Nephron (organoid): ENCODE results near the gene RDH12.

Experiments used
- H3K27ac Mint-ChIP-seq, 3 experiments: 2 replicates each; pipeline ENCODE4 v1.8.0; 2020; ENCODE audit warnings: mixed read lengths in 3 of 3, mild to moderate bottlenecking in 2 of 3, moderate library complexity in 1 of 3
- H3K27me3 Mint-ChIP-seq: 2 replicates; pipeline ENCODE4 v1.8.0; 2021; ENCODE audit warnings: low read depth, mild to moderate bottlenecking, moderate library complexity, mixed read lengths
- H3K36me3 Mint-ChIP-seq: 2 replicates; pipeline ENCODE4 v1.8.0; 2020; ENCODE audit warnings: low read depth, mixed read lengths
- H3K4me1 Mint-ChIP-seq: 2 replicates; pipeline ENCODE4 v1.8.0; 2020; ENCODE audit warnings: mixed read lengths
- H3K4me3 Mint-ChIP-seq, 3 experiments: 2 replicates each; pipeline ENCODE4 v1.8.0; 2020; ENCODE audit warnings: mild to moderate bottlenecking in 3 of 3, mixed read lengths in 3 of 3, moderate library complexity in 2 of 3
- H3K9me3 Mint-ChIP-seq: 2 replicates; pipeline ENCODE4 v1.8.0; 2020; ENCODE audit warnings: mixed read lengths
- TF ChIP-seq, protein P1 (sequence below), 3 experiments: fragments of 200-600 bp; sonication (generic); IDR thresholded peaks; one replicate each; pipeline ENCODE4 v1.5.0; 2021; ENCODE audit warnings: antibody characterized with exemption in 3 of 3; ENCODE audit not compliant: unreplicated experiment in 3 of 3

Gene RDH12

DNA sequence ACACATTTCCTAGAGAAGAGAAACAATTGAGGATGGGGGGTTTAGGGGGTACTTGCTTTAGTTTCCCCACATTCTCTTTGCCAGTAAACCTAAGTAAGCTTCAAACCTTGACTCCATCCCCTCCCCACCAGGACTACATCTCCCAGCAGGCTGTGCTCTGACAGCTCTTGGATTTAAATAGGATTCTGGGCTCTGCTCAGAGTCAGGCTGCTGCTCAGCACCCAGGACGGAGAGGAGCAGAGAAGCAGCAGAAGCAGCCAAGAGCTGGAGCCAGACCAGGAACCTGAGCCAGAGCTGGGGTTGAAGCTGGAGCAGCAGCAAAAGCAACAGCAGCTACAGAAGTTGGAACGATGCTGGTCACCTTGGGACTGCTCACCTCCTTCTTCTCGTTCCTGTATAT is 20.6 kb downstream of the RDH12 start:
- TF ChIP-seq, protein P1, sequence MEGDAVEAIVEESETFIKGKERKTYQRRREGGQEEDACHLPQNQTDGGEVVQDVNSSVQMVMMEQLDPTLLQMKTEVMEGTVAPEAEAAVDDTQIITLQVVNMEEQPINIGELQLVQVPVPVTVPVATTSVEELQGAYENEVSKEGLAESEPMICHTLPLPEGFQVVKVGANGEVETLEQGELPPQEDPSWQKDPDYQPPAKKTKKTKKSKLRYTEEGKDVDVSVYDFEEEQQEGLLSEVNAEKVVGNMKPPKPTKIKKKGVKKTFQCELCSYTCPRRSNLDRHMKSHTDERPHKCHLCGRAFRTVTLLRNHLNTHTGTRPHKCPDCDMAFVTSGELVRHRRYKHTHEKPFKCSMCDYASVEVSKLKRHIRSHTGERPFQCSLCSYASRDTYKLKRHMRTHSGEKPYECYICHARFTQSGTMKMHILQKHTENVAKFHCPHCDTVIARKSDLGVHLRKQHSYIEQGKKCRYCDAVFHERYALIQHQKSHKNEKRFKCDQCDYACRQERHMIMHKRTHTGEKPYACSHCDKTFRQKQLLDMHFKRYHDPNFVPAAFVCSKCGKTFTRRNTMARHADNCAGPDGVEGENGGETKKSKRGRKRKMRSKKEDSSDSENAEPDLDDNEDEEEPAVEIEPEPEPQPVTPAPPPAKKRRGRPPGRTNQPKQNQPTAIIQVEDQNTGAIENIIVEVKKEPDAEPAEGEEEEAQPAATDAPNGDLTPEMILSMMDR (IDR thresholded peaks at IDR 0.05; ENCODE audit: unreplicated experiment in 3 of 3), result no peak
- no peaks in the 10 kb centered on the region for H3K9me3 Mint-ChIP-seq
- peaks cover 30% of the 10 kb centered on the region for H3K27me3 Mint-ChIP-seq
- H3K36me3 Mint-ChIP-seq, result no peaks in the 10 kb centered on the region
- H3K4me3 Mint-ChIP-seq, result peak overlapping the region in 2 of 3 experiments; percentile 45 to 83
- peaks cover 11% of the 10 kb centered on the region for H3K4me1 Mint-ChIP-seq
- no peak overlapping the region for H3K27ac Mint-ChIP-seq

- TF ChIP-seq, protein P1 (IDR thresholded peaks at IDR 0.05; ENCODE audit: unreplicated experiment in 3 of 3), result no peak
- H3K27me3 Mint-ChIP-seq, result peaks cover 46% of the 10 kb centered on the region
- no peaks in the 10 kb centered on the region for H3K36me3 Mint-ChIP-seq
- peaks cover 17% of the 10 kb centered on the region for H3K4me1 Mint-ChIP-seq
- H3K27ac Mint-ChIP-seq, result no peak overlapping the region
- H3K4me3 Mint-ChIP-seq, result no peak overlapping the region
- no peaks in the 10 kb centered on the region for H3K9me3 Mint-ChIP-seq
Measured at GRCh38 chr14:67725171-67725570, 23.5 kb downstream of the RDH12 start.

DNA sequence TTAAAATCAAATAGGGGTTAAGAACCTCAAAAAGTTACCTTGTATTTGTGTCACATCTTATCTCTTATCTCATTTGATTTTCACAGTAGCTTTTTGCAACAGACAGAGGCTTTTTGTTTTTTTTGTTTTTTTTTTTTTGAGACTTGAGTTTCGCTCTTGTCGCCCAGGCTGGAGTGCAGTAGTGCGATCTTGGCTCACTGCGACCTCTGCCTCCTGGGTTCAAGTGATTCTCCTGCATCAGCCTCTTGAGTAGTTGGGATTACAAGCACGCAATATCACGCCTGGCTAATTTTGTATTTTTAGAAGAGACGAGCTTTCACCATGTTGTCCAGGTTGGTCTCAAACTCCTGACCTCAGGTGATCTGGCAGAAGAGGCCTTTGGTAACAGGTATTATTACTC is 25.7 kb downstream of the RDH12 start:
- H3K4me1 Mint-ChIP-seq, result peaks cover 10% of the 10 kb centered on the region
- TF ChIP-seq, protein P1 (IDR thresholded peaks at IDR 0.05; ENCODE audit: unreplicated experiment in 3 of 3), result no peak
- H3K4me3 Mint-ChIP-seq, result no peak overlapping the region
- no peaks in the 10 kb centered on the region for H3K36me3 Mint-ChIP-seq
- no peak overlapping the region for H3K27ac Mint-ChIP-seq
- no peaks in the 10 kb centered on the region for H3K9me3 Mint-ChIP-seq
- H3K27me3 Mint-ChIP-seq, result peaks cover 43% of the 10 kb centered on the region

DNA sequence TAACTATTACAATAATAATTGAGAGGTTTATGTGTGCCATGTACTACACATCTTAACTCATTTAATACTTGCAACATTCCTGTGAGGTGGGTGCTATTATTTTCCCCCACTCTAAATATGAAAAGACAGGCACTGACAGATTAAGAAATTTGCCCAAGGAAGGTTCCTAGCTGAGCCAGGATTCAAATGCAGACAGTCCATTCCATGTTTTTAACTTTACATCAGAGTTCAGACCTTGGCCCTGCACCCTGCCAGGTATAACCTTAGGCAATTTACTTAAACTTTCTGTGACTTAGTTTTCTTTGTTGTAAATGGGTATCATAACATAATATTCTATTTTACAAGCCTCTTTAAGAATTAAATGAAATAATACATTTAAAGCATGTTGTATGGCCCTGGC is 26.6 kb downstream of the RDH12 start:
- H3K36me3 Mint-ChIP-seq, result no peaks in the 10 kb centered on the region
- H3K9me3 Mint-ChIP-seq, result no peaks in the 10 kb centered on the region
- no peak overlapping the region for H3K27ac Mint-ChIP-seq
- no peak overlapping the region for H3K4me3 Mint-ChIP-seq
- peaks cover 38% of the 10 kb centered on the region for H3K27me3 Mint-ChIP-seq
- peaks cover 6% of the 10 kb centered on the region for H3K4me1 Mint-ChIP-seq
- TF ChIP-seq, protein P1 (IDR thresholded peaks at IDR 0.05; ENCODE audit: unreplicated experiment in 3 of 3), result no peak

DNA sequence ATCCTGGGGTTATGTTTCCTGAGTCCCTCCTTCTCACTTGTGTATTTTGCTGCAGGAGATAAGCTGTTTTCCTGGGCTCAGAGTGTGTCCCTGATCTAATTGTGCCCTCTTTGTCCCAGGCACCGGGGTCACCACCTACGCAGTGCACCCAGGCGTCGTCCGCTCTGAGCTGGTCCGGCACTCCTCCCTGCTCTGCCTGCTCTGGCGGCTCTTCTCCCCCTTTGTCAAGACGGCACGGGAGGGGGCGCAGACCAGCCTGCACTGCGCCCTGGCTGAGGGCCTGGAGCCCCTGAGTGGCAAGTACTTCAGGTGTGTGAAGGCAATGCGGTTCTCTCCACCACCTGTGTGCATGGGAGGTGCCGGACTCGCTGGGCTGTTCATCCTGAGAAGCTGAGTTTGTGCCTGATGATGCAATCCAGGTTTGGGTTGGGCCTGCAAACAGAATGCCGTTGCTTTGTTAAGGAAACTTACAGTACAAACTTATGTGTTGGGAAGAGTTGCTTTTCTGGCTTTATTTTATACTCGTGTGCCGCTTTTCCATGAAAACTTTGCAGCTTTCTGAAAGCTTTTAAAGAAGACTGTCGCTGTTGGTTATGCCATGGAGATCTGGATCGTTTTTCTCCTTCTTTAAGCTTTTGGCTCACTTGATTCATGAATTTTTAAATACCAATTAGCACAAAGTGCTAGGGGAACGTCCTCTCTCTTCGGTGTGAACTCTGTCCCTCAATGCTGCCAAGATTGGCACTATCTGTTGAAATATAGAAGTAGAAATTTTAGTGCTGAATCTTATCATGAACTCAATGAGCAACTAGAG is 27.6 kb downstream of the RDH12 start:
- Mint-ChIP-seq H3K4me1 (peaks cover 16% of the 10 kb centered on the region), H3K27ac (peak overlapping the region in 1 of 3 experiments; percentile 48), H3K9me3 (no peaks in the 10 kb centered on the region), H3K36me3 (no peaks in the 10 kb centered on the region), H3K27me3 (peaks cover 31% of the 10 kb centered on the region), H3K4me3 (no peak overlapping the region)
- TF ChIP-seq, protein P1 (IDR thresholded peaks at IDR 0.05; ENCODE audit: unreplicated experiment in 3 of 3), result no peak

- H3K4me1 Mint-ChIP-seq, result peaks cover 41% of the 10 kb centered on the region
- peak overlapping the region in 1 of 3 experiments; percentile 34 for H3K4me3 Mint-ChIP-seq
- H3K27me3 Mint-ChIP-seq, result peaks cover 9% of the 10 kb centered on the region
- TF ChIP-seq, protein P1 (IDR thresholded peaks at IDR 0.05; ENCODE audit: unreplicated experiment in 3 of 3), result no peak
- H3K36me3 Mint-ChIP-seq, result no peaks in the 10 kb centered on the region
- no peaks in the 10 kb centered on the region for H3K9me3 Mint-ChIP-seq
- peak overlapping the region; percentile 67 to 93 (median 89) for H3K27ac Mint-ChIP-seq
Measured at GRCh38 chr14:67733616-67734015, 31.9 kb downstream of the RDH12 start.
